CD4-positive, alpha-beta T cell treated with Interleukin-10 for 1 hour (primary cell): ENCODE results near the gene SLC35D1.

Experiments
- DNase-seq: peaks from one replicate; pipeline ENCODE4 v3.0.0-alpha.2; 2020

SLC35D1 gene

GRCh38 chr1:67043366-67043765 is 10.6 kb downstream of the SLC35D1 start:
- DNase-seq = no peak

GRCh38 chr1:67041841-67042503 is 12.0 kb downstream of the SLC35D1 start:
- DNase-seq = no peak

- no peak for DNase-seq
Measured at GRCh38 chr1:67040405-67040804, 13.5 kb downstream of the SLC35D1 start.

- no peak for DNase-seq
Measured at GRCh38 chr1:67031859-67032247, 22.1 kb downstream of the SLC35D1 start.

GRCh38 chr1:67031121-67031858 is 22.7 kb downstream of the SLC35D1 start:
- DNase-seq = no peak

- DNase-seq = no peak
Measured at GRCh38 chr1:67029472-67029871, 24.5 kb downstream of the SLC35D1 start.

- DNase-seq = no peak
Measured at GRCh38 chr1:67020765-67021164, 33.2 kb downstream of the SLC35D1 start.

GRCh38 chr1:67020304-67020703 is 33.6 kb downstream of the SLC35D1 start:
- no peak for DNase-seq

GRCh38 chr1:67019600-67020136 is 34.3 kb downstream of the SLC35D1 start:
- no peak for DNase-seq

GRCh38 chr1:67019121-67019520 is 34.8 kb downstream of the SLC35D1 start:
- no peak for DNase-seq

- DNase-seq = no peak
Measured at GRCh38 chr1:67018574-67018973, 35.4 kb downstream of the SLC35D1 start.

GRCh38 chr1:67013573-67013972 is 40.4 kb downstream of the SLC35D1 start:
- no peak for DNase-seq

GRCh38 chr1:67009792-67010191 is 44.2 kb downstream of the SLC35D1 start:
- DNase-seq = no peak

GRCh38 chr1:67005068-67005467 is 48.9 kb downstream of the SLC35D1 start:
- no peak for DNase-seq

- DNase-seq = no peak
Measured at GRCh38 chr1:67004176-67004575, 49.8 kb downstream of the SLC35D1 start.

GRCh38 chr1:67001682-67002425 is 52.1 kb downstream of the SLC35D1 start:
- no peak for DNase-seq

GRCh38 chr1:66999640-67000400 is 54.1 kb downstream of the SLC35D1 start:
- no peak for DNase-seq

GRCh38 chr1:66998972-66999371 is 55.0 kb downstream of the SLC35D1 start:
- DNase-seq = no peak

- peak; percentile 67 for DNase-seq
Measured at GRCh38 chr1:66996018-66996682, 57.8 kb downstream of the SLC35D1 start.

- DNase-seq = no peak
Measured at GRCh38 chr1:66993076-66993475, 60.9 kb downstream of the SLC35D1 start.

GRCh38 chr1:66985835-66986234 is 68.1 kb downstream of the SLC35D1 start:
- no peak for DNase-seq

- DNase-seq = no peak
Measured at GRCh38 chr1:66984491-66984890, 69.5 kb downstream of the SLC35D1 start.
